Fibroblast of the aortic adventitia (primary cell): ENCODE results near the gene RLF. TPM values are rescaled to one million over a fixed set of nuclear protein-coding genes. Genes with fewer than 3 reads are reported as not detected.

ENCODE experiments used
- DNase-seq: peaks from one replicate; pipeline ENCODE4 v3.0.0-alpha.2; 2010; ENCODE audit warnings: low read depth
- H3K4me3 ChIP-seq: 2 replicates; pipeline ENCODE4 v1.5.1; 2011; ENCODE audit warnings: low read depth, mild to moderate bottlenecking, control low read depth, low read length, moderate library complexity
- total RNA-seq: library from RNA; depleted of rRNA; stranded (reverse); fragments of >200 nt; gene quantifications from 2 replicates; pipeline ENCODE4 v1.2.3, GENCODE V29; 2012; ENCODE audit warnings: low replicate concordance
- TF ChIP-seq, protein P1 (sequence below): IDR thresholded peaks from 2 replicates; pipeline ENCODE4 v1.5.1; 2011; ENCODE audit warnings: mild to moderate bottlenecking, low read length, control low read depth, inconsistent platforms; ENCODE audit not compliant: insufficient read depth

RLF gene
- total RNA-seq, 1 donor, result 21.9 TPM

DNA sequence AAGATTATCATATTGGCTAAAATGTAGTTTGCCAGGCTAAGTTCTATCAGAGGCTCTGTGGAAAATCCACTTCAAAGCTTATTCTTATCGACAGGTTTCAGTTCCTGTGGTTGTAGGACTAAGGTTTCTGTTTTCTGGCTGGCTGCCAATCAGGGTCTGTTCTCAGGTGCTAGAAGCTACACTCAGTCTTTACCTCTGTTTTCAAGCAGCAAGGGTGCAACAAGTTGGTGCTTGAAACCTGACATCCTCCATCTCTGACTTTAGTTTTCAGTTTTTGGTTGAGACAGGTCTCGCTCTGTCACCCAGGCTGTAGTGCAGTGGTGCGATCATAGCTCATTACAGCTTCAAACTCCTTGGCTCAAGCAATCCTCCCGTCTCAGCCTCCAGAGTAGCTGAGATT is 71.3 kb downstream of the RLF start:
- no peak for DNase-seq
- H3K4me3 ChIP-seq, result no peak overlapping the region
- TF ChIP-seq, protein P1, sequence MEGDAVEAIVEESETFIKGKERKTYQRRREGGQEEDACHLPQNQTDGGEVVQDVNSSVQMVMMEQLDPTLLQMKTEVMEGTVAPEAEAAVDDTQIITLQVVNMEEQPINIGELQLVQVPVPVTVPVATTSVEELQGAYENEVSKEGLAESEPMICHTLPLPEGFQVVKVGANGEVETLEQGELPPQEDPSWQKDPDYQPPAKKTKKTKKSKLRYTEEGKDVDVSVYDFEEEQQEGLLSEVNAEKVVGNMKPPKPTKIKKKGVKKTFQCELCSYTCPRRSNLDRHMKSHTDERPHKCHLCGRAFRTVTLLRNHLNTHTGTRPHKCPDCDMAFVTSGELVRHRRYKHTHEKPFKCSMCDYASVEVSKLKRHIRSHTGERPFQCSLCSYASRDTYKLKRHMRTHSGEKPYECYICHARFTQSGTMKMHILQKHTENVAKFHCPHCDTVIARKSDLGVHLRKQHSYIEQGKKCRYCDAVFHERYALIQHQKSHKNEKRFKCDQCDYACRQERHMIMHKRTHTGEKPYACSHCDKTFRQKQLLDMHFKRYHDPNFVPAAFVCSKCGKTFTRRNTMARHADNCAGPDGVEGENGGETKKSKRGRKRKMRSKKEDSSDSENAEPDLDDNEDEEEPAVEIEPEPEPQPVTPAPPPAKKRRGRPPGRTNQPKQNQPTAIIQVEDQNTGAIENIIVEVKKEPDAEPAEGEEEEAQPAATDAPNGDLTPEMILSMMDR, result no peak

DNA sequence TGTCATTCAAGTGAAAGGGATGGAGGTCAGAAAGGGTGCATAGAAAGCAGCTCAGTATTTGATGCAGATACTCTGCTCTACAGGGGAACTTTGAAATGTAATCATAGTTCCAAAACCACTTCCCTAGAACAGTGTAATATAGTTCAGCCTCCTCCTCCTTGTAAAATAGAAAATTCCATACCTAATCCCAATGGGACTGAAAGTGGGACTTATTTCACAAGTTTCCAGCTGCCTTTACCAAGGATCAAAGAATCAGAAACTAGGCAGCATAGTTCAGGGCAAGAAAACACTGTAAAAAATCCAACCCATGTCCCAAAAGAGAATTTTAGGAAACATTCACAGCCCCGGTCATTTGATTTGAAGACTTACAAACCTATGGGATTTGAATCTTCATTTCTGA is 78.4 kb downstream of the RLF start:
- DNase-seq, result no peak
- TF ChIP-seq, protein P1, result no peak
- H3K4me3 ChIP-seq, result no peak overlapping the region

DNA sequence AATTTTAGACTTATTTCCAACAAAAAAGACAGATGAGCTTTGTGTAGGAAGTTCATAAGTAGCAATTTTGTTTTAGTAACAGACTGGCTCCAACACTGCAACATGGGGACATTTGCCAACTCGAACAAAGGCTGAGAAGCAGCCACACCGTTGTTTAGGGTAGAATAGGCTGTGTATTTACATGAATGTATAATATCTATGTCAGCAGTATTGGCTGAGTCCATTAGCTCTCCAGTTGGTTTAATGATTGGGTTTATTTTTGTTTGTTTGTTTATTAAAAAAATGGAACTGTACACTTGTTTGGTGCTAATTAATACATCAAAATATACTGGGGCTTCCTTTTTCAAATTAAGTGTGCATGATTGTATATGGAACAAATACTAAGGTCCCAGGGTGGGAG is 79.2 kb downstream of the RLF start:
- TF ChIP-seq, protein P1, result no peak
- no peak for DNase-seq

DNA sequence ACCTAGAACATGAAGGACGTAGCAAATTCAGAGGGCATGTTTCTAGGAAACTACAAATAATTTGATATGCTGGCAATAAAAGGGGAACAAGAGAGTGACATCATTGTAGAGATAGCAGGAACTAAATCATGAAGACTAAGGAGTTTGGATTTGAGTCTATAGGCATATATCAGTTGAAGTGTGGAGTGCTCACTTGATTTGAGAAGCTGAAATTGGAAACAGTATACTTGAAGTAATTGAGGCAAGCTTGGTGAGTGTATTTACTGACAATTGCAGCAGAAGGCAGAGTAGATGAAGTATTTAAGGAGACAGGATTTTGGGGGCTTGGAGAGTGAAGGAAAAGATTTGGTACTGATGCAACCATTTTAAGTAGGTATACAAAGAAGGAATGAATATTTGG is 80.2 kb downstream of the RLF start:
- DNase-seq, result no peak
- TF ChIP-seq, protein P1, result no peak
- H3K4me3 ChIP-seq, result no peak overlapping the region

More for the DNA sequence above, 79.2 kb downstream of the RLF start:
- H3K4me3 ChIP-seq, result no peak overlapping the region

DNA sequence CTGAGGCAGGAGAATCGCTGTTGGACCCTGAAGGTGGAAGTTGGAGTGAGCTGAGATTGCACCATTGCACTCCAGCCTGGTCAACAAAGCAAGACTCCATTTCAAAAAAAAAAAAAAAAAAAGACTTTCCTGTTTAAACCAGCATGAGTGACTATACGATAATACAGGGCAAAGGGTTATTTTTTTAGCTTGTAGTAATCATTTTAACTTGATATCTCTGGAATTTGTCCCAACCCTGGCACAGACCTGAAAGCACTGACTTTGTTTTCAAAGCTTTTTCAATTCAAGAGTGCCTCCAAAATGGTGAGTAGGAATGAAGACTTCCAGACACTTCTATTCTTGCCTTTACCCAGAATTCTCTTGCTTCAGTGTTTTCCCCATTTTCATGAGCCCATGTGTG is 82.2 kb downstream of the RLF start:
- DNase-seq, result peak; percentile 72
- no peak overlapping the region for H3K4me3 ChIP-seq
- TF ChIP-seq, protein P1, result no peak

DNA sequence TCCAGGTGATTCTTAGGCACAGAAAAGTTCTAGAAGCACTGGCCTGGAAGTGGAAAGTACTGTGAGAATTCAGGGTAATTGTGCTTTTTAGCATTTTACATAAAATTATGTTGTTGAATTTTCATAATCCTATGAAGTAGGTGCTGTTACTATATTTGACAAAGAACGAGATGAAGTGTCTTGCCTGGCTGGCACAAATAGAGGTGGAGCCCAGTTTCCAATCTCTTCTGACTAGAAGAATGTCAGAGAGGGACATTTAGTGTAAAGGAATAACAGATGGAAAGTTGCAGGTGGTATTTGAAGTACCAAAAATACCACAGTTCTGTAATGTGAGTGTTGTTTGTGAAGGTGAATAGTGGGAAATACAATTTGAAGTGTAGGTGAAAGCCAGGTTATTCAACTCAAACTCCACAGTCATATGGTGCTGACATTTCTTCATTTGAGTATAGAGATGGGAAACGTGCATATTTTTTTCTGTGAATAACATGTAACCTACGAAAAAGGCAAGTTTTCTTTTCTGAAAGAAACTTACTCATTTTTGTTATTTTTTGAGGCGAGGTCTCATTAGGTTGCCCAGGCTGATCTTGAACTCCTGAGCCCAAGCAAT is 83.1 kb downstream of the RLF start:
- DNase-seq, result no peak
- TF ChIP-seq, protein P1, result no peak
- no peak overlapping the region for H3K4me3 ChIP-seq

DNA sequence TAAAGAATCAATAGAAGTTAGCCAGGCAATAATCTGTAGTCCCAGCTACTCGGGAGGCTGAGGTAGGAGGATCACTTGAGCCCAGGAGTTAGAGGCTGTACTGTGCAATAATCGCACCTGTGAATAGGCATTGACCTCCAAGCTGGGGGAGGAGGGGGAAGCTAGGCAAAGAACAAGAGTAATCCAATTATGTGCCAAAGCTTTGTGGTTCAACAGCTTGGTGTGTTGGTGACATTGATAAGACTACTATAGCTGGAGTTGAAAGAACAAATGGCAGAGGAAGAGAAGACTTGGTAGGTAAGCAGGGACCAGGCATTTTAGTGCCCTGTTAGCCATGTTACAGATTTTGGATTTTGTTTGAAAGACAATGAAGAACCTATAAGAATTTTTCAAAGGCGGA is 84.5 kb downstream of the RLF start:
- no peak for DNase-seq
- H3K4me3 ChIP-seq, result no peak overlapping the region
- TF ChIP-seq, protein P1, result no peak
